ENCODE measurements around the gene MAP3K7CL. TPM values are rescaled to one million over a fixed set of nuclear protein-coding genes. Genes with fewer than 3 reads are reported as not detected.

MAP3K7CL gene
- total and polyA plus RNA-seq, 2 of the 8 experiments (the other 6 are each of a cell fraction or from before 2014, with no cell fraction given) = not detected

DNA sequence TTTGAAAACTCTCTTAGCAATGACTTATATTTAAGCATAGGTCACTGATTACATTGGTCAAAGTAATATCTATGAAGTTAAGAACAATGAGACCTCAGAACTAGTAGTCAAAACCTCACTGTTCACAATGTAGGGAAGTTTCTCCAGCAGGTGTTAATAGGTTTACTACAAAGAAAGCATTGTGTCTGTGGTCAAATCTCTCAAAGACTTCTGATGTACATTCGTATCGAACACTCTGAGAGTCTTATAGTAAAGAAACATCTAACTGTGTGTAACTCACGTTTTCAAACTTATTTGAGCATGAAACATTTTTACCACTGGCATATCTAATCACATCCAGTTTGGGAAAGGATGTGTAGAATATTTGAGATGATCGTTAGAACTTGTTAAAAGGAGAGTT, 76.0 kb downstream of the MAP3K7CL start:
- H2BK5ac ChIP-seq (ENCODE audit: low read depth, low read length) = no peak overlapping the region
- TF ChIP-seq PHF8 (conservative IDR thresholded peaks at IDR 0.05; ENCODE audit: low read depth, low read length) (no peak), RBBP5 (IDR thresholded peaks at IDR 0.05; ENCODE audit: borderline replicate concordance, low read depth, low read length) (no peak), SRF (IDR thresholded peaks at IDR 0.05; ENCODE audit: low read depth, low read length) (no peak), SP4 (IDR thresholded peaks at IDR 0.05; ENCODE audit: low read length) (no peak), CHD2 (IDR thresholded peaks at IDR 0.05; ENCODE audit: low read length) (no peak), BACH1 (IDR thresholded peaks at IDR 0.05; ENCODE audit: low read length) (no peak), CBX8 (IDR thresholded peaks at IDR 0.05; ENCODE audit: borderline replicate concordance, low read depth, low read length) (no peak), BRCA1 (IDR thresholded peaks at IDR 0.05; ENCODE audit: low read depth, low read length) (no peak), JUN (IDR thresholded peaks at IDR 0.05; ENCODE audit: low read depth, low read length) (no peak), CTBP2 (IDR thresholded peaks at IDR 0.05; ENCODE audit: borderline replicate concordance, insufficient read depth, insufficient read length, low read length) (no peak), CREB1 (IDR thresholded peaks at IDR 0.05) (no peak), E2F6 (IDR thresholded peaks at IDR 0.05) (no peak)
- TF ChIP-seq, protein P1, sequence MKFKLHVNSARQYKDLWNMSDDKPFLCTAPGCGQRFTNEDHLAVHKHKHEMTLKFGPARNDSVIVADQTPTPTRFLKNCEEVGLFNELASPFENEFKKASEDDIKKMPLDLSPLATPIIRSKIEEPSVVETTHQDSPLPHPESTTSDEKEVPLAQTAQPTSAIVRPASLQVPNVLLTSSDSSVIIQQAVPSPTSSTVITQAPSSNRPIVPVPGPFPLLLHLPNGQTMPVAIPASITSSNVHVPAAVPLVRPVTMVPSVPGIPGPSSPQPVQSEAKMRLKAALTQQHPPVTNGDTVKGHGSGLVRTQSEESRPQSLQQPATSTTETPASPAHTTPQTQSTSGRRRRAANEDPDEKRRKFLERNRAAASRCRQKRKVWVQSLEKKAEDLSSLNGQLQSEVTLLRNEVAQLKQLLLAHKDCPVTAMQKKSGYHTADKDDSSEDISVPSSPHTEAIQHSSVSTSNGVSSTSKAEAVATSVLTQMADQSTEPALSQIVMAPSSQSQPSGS (IDR thresholded peaks at IDR 0.05; ENCODE audit: low read length) = no peak

More for the DNA sequence above, 76.0 kb downstream of the MAP3K7CL start:
- Histone ChIP-seq H3K4me3 (ENCODE audit: extremely low read depth in 1 of 4, insufficient read depth in 2 of 4, low read depth in 3 of 4, low read length in 4 of 4) (no peak overlapping the region), H4K91ac (replicated peaks; ENCODE audit: insufficient read length, low read length) (no peak overlapping the region), H4K8ac (ENCODE audit: extremely low read depth, insufficient read depth, low read length) (no peak overlapping the region), H4K20me1 (replicated peaks in 1 of 2; ENCODE audit: control insufficient read depth in 1 of 2, insufficient read depth in 2 of 2, low read length in 2 of 2) (no peaks in the 10 kb centered on the region), H3K18ac (ENCODE audit: extremely low read depth, low read length) (no peak overlapping the region), H2BK15ac (ENCODE audit: low read length) (no peak overlapping the region), H3K23me2 (ENCODE audit: low read depth, low read length) (no peaks in the 10 kb centered on the region; the same call in 1 of the 2 replicates), H3K27me3 (replicated peaks in 1 of 4; ENCODE audit: control insufficient read depth in 3 of 4, extremely low read depth in 1 of 4, insufficient read depth in 3 of 4, low read length in 3 of 4) (no peaks in the 10 kb centered on the region), H2AK5ac (ENCODE audit: low read depth, low read length) (no peak overlapping the region), H2BK120ac (replicated peaks; ENCODE audit: low read depth, low read length) (no peak overlapping the region), H3K36me3 (ENCODE audit: control insufficient read depth in 2 of 4, insufficient read depth in 4 of 4, low read length in 3 of 4) (no peaks in the 10 kb centered on the region), H3K14ac (ENCODE audit: insufficient read length) (no peak overlapping the region), H3K4me1 (replicated peaks in 1 of 4; ENCODE audit: control insufficient read depth in 3 of 4, insufficient read depth in 4 of 4, low read length in 3 of 4) (no peaks in the 10 kb centered on the region), H2BK12ac (ENCODE audit: low read depth, low read length) (no peak overlapping the region), H2AFZ (ENCODE audit: low read length) (no peak overlapping the region), H3K4ac (replicated peaks; ENCODE audit: insufficient read length, low read depth, low read length) (no peak overlapping the region), H3K79me1 (ENCODE audit: low read depth, low read length) (no peaks in the 10 kb centered on the region), H3K56ac (replicated peaks; ENCODE audit: insufficient read length, low read depth, low read length) (no peak overlapping the region), H3K9me3 (ENCODE audit: insufficient read depth in 2 of 2, low read depth in 1 of 2, low read length in 1 of 2) (peaks cover 0 to 3% of the 10 kb centered on the region in 2 experiments; a peak in 1 of 4 replicates), H3K23ac (ENCODE audit: insufficient read length) (no peak overlapping the region), H2BK20ac (ENCODE audit: low read length) (no peak overlapping the region), H3K27ac (ENCODE audit: low read depth, low read length) (no peak overlapping the region), H4K5ac (ENCODE audit: insufficient read length, low read depth, low read length) (no peak overlapping the region), H3K4me2 (ENCODE audit: insufficient read depth in 1 of 2, low read depth in 2 of 2, low read length in 2 of 2) (no peak overlapping the region), H3K79me2 (ENCODE audit: control insufficient read depth in 1 of 2, insufficient read depth in 2 of 2, low read length in 2 of 2) (no peaks in the 10 kb centered on the region), H3K9ac (replicated peaks in 1 of 4; ENCODE audit: extremely low read depth in 1 of 4, low read depth in 3 of 4, low read length in 3 of 4) (no peak overlapping the region)
- 87% methylated on average over 4 of the region's 4 CpGs; no CpG with 5 or more reads in 1 of the 2 experiments for WGBS, 2 experiments (ENCODE audit: extremely low coverage in 1 of 2, insufficient coverage in 1 of 2, insufficient read length in 1 of 2, insufficient replicate concordance in 2 of 2, low coverage in 1 of 2, low lambda C conversion rate in 2 of 2, missing lambda C conversion rate in 1 of 2)
- ChIA-PET POLR2A (ENCODE audit: partially characterized antibody) (no interaction called here), CTCF (ENCODE audit: partially characterized antibody) (interaction anchor here (0.9 kb wide), 1 partner anchor 142 kb away, joined by 3 read pairs; no protein-coding TSS in a partner anchor)
- FAIRE-seq = no peak
- no peak for DNase-seq (ENCODE audit: low read depth in 1 of 2, low spot score in 2 of 2)
